Measurements from ENCODE around the gene KCNC4.

KCNC4 gene

DNA sequence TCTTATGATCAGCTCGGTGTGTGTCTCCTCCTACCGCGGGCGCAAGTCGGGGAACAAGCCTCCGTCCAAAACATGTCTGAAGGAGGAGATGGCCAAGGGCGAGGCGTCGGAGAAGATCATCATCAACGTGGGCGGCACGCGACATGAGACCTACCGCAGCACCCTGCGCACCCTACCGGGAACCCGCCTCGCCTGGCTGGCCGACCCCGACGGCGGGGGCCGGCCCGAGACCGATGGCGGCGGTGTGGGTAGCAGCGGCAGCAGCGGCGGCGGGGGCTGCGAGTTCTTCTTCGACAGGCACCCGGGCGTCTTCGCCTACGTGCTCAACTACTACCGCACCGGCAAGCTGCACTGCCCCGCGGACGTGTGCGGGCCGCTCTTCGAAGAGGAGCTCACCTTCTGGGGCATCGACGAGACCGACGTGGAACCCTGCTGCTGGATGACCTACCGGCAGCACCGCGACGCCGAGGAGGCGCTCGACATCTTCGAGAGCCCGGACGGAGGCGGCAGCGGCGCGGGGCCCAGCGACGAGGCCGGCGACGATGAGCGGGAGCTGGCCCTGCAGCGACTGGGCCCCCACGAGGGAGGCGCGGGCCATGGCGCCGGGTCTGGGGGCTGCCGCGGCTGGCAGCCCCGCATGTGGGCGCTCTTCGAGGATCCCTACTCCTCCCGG lies 1.5 kb downstream of the KCNC4 start:
- DNase-seq (ENCODE audit: low read depth) = no peak

DNA sequence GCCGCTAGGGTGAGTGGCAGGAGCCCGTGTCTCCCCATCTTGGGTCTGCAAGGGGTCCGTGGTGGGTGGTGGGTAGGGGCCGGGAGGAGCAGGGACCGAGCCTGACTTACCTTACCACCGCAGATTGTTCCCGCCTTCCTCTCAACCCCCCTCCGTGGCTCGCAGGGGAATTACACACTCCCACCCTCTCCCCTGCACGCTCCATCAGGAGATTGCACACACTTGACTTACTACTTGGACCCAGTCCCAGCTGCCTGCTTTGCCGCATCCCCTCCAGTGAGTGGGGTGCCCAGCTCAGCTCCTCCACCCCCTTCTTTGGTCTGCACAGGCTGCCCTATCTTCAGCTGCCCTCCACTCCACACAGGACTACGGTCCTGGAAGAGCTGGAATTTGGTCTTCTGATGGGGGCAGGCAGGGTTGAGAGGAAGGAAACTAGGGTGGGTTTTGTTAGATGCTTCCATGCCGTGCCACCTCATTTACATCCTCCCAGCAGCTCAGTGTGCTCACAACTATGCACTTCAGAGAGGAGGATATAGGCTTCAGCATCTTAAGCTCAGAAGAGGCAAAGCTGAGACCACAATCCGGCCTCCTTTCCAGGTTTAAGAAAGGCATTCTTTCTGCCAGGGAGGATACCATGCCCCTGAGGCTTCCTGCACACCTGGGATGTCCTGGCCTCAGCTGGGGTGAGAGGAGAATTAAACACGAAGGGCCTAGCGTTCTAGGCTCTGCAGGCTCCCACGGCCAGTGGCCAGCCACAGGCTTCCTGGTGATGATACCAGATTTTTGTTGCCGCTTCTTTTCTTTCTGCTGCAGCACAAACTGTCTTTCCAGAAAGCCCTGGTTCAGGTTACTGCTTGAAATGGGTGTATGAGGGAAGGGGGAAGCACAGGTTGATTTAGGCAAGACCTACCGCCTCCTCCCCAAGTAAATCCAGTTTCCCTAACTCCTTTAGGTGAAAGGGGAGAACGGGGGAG lies 2.3 kb downstream of the KCNC4 start:
- no peak for DNase-seq (ENCODE audit: low read depth)

DNA sequence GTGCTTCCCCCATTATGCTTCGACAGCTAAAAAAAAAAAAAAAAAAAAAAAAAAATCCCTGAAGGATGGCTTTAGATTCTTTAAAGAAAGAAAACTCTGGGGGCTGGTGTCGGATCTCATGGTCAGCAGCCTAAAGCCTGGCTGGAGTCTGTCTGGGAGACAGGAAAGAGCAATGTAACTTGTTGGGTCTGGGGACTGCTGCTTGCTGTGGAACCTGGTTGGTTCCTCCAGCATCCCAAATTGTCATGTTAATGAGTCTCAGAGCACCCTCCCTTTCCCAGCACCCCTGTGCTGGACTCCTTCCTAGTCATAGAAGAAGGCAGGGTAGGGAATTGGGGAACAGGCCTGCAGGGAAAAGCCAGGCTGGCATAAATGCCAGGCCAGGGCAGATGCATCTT lies 3.0 kb downstream of the KCNC4 start:
- no peak for DNase-seq (ENCODE audit: low read depth)

DNA sequence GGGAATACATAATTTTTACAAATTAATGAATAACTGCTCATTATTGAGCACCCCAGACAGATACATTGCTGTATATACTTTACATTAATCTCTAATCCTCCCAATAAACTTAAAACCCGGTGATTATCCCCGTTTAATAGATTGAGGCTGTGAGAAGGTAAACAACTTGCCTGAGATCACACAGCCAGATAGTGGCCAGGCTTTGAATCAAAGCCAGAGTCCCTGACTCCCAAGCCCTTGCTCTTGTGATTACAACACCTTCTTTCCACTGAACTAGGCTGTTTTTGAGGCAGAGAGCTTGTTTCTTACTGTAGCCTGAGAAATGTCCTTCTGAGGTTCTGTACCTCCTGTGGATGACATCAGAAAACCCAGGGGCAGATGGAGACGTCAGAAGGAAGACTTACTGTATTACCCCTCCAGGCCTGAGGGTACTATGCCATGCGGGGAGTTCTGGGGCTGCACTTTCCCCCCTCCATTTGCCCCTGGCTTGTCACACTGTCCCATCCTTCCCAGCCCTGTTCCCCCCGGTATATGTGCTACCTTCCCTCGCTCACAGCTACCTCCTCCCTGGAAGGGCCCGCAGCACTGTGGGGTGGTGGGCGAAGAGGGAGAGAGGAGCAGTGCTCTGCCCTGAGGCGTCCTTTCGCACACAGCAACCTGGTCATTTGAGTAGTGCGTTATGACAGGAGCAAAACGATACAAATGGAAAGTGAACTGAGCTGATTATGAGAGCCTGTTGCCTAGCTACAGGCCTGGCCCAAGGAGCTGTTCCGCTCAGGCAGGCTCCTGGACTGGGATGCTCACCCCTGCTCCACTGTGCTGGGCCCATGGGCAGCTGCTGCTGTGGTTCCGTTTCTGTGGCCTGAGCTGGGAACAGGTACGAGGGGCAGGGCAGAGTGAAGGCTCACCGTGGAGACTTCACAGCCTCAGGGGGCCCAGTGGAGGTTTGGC lies 4.6 kb downstream of the KCNC4 start:
- DNase-seq (ENCODE audit: low read depth) = no peak

DNA sequence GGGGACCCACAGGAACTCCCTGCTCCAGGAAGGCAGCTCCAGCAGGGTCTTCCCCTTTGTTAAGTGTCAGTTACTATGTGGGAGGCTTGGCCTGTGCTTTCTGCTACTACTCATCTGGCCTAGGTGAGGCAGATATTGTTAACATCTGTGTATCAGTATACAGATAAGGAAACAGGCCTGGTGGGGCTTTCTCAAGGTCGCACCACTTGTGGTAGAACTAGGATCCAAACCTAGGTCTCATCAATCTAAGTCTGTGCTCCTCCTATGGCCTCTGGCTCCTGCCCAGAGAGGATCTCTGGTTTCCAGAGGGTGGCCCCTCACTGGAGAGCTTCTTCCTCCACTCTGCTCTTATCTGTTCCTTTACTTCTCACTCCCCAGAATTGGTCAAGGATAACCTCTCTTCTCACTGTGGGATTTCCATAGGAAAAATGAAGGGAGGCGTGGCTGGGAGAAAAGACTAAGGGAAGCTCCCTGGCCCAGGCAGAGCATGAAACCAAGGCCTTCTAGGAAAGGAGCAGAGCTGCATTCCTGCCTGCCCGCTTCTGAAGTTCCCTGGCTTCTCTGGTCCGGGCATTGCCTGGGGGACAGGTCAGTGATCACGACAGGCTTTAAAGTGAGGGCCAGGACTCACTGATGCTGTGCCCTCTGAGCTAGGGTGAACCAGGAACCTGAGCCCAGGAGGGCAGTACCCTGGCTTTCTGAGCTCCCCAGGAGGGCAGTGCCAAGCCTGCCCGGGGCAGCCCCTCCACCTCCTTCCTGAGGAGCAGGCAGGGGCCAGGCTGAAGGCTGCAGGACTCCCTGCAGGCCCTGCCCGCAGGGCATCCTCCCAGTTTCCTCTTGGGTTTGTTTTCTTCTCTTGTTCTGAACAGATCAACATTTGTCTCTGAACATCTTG lies 5.8 kb downstream of the KCNC4 start:
- no peak for DNase-seq (ENCODE audit: low read depth)

DNA sequence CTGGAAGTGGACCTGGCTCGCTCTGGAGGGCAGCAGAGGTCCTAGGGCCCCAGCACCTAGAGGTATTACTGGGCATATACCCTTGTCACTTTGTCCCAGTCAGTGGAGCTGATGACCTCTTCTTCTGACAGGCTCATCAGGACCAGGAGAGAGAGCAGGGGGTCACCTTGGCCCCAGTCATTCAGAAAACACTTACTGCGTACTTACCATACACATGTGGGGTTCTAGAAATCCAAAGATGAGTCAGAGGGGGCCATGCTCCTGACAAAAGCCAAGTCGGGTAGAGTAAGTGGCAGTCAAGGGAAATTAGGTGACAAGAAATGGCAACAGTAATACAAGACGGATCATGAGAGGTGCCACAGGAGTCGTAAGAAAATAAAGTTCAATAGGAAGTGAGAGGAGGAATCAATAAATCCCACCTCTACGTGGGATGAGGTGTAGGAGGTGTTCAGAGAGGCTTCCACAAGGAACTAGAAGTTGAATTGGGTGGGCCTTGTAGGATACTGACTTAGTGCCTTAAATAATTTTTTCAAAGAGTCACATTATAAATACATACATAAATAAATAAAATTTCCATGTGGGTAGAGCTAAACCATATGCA lies 6.8 kb downstream of the KCNC4 start:
- DNase-seq (ENCODE audit: low read depth) = no peak

DNA sequence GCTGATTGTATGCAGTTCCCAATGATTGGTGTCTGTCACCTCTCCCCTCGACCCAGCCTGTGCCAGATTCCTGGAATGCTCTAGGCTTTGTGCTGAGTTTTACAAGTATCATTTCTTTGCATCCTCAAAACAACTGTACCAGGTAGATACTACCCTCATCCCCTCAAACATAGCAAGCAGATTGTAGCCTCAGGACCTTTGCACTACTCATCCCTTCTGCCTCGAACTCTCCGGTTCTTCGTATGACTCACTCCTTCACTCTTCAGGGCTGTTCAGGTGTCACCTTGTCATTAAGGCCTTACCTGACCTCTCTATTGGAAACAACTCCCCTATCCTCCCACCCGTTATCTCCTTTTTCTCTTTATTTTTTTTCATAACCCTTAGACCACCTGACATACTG lies 8.0 kb downstream of the KCNC4 start:
- no peak for DNase-seq (ENCODE audit: low read depth)

DNA sequence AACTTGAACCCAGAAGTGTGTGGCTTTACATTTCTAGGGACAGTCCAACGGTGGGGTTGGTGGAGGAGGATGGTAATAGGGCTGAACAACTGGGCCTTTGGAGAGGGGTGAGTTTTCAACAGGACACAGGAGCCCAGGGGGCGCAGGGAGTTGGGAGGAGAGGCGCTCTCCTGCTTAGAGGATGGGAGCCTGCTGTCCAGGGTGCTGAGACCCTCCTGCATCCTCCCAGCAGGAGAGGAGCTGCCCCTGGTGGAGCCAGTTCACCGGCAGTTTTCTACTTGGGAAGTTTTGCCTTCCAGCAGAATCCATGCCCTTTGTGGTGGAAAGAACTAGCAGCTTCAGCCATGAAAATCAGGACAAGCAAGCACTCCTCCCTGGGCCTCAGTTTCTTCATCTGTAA lies 8.6 kb downstream of the KCNC4 start:
- peak; percentile 14 for DNase-seq (ENCODE audit: low read depth)

DNA sequence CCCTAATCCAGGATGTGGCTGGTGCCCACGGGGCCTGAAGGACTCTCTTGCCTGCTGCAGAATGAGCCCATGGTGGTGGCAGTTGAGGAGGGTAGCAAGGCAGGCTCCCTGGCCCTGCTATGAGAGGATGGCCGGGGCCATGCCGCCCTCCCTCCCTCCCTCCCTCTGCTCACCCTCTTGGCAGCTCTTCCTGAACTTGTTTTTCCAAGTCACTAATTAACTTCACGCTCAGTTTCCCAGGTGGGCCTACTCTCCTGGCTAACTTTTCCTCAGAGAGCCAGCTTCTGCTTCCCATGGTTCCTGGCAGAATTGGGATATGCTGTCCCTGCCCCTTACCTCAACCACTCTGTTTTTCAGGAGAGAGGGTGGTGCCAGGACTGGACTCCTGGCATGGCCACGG lies 10.2 kb downstream of the KCNC4 start:
- DNase-seq (ENCODE audit: low read depth) = no peak

DNA sequence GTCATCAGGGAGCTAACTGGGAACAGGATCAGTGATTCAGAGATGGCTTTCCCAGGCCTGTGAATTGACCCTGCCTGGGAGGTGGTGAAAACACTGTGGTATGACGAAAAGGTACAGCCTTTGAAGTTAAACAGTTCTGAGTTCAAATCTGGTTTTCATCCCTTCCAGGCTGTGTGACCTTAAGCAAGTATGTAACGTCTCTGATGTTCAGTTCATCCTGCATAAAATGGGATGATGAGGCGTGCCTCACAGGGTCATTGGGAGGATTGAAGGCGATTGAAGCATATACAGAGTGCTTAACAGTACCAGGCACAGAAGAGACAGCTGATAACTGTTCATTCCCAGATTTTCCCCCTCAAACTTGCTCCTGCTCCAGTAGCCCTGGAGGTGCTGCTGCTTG lies 11.0 kb downstream of the KCNC4 start:
- DNase-seq (ENCODE audit: low read depth) = no peak

DNA sequence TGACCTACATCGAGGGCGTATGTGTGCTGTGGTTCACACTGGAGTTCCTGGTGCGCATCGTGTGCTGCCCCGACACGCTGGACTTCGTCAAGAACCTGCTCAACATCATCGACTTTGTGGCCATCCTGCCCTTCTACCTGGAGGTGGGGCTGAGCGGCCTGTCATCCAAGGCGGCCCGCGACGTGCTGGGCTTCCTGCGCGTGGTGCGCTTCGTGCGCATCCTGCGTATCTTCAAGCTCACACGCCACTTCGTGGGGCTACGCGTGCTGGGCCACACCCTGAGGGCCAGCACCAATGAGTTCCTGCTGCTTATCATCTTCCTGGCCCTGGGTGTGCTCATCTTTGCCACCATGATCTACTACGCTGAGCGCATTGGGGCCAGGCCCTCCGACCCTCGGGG lies 13.0 kb downstream of the KCNC4 start:
- DNase-seq (ENCODE audit: low read depth) = no peak

DNA sequence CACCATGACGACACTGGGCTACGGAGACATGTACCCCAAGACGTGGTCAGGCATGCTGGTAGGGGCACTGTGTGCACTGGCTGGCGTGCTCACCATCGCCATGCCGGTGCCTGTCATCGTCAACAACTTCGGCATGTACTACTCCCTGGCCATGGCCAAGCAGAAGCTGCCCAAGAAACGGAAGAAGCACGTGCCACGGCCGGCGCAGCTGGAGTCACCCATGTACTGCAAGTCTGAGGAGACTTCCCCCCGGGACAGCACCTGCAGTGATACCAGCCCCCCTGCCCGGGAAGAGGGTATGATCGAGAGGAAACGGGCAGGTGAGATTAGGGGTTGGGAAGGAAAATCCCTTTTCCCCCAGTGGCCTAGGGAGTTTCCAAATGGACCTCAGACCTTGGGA lies 13.5 kb downstream of the KCNC4 start:
- no peak for DNase-seq (ENCODE audit: low read depth)

DNA sequence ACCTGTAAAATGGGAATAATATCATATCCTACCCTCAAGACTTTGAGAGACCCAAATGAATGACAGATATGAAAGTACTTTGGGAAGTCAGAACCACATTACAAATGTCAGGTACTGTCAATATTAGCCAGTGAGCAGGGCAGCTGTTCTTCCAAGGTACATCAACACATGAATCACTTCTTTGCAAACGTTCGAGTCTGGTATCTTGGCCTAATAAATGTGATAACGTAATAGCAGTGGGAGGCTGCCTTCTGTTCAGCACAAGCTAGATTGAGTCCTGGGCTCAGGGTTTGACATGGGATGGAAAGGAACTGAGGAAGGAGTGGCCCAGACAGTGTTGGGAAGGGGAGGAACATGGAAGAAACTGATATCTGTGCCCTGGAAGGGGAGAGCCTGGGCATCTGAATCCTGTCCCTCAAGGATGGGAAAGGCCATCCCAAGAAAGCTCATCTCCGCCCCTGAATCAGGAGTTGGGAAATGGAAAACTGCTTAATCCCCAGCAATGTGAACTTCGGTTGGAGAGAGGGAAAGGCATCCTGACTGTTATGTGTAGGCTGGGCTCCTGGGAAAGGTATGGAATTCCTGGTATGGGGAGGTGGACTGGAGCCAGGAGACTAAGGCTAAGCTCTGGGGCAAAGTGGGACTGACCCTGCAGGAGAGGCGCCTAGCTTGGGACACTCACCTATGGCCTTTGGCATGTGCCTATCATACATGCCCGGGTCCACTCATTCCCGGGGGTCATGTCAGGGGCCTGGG lies 14.3 kb downstream of the KCNC4 start:
- no peak for DNase-seq (ENCODE audit: low read depth)

DNA sequence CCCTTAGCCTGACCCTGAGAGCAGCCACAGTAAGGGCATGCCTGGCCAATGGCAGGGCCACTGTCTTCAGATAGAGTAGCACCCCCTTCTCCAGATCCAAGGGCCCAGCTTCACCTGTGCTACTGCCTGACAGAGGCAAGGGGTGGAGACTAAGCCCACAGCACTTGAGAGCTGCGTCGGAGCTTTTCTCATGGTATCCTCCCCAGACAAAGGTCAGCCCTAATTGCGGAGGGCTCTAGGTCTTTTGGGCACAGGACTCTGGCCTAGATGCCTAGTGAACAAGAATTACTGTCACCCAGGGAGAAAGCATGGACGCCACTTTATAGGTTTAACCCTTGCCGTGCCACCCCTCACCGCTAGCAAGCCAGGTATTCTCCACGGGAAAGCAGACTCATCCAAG lies 15.1 kb downstream of the KCNC4 start:
- DNase-seq (ENCODE audit: low read depth) = no peak

DNA sequence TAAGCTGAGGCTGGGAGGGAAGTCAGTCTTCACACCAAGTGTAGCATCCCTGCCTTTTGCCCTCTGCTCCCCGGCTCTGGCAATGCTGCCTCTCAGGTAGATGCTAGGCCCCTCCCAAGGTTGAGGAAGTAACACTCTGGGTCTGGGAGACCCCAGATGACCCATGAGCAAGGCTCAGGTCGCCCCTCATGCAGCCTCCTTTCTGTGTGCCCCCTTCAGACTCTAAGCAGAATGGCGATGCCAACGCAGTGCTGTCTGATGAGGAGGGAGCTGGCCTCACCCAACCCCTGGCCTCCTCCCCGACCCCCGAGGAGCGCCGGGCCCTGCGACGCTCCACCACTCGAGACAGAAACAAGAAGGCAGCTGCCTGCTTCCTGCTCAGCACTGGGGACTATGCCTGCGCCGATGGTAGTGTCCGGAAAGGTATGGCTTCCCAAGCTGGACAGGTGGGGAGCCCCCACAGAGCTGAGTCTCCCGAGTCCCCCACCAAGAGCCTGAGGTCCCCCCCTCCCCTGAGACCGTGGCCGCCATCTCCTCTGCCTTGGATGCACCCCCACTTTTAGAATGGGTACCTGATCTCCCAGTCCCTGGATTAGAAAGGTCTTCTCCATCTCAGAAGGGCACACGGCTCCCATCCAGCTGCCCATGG lies 15.8 kb downstream of the KCNC4 start:
- no peak for DNase-seq (ENCODE audit: low read depth)

DNA sequence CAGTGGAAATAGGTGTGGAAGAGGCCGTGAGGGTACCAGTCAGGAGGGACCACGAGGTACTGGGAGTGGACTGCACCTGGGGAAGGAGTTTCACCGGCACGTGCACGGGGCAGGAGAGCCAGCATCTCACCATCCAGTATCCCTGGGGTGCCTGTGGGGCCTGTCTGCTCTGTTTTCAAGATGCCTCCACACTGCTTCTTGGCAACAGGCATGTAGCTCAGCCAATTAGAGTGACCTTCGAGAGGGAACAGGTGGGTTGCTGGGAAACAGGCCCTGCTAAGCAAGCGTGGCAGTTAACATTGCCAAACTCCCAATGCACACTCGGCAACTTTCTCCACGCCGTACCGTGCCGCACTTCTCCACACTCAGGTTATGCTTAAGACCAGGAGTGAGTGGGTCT lies 17.7 kb downstream of the KCNC4 start:
- DNase-seq (ENCODE audit: low read depth) = no peak

DNA sequence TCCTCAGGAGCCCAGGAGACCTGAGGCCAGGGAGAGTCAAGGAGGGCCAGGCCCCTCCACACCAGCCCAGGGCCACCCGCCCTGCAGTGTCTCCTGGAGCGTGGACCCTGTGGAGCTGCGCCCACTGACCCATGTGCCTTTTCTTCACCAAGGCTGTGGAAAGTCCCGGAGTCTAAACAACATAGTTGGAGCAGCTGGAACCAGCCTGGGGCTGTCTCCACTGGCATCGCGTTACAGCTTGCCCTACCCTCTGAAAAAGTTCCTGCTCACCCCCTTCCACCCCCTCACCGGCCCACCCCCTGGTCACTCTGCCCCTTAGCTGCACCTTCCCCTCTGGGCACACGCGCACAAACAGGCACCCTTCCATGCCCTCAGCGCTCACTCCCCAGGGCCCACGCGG lies 18.3 kb downstream of the KCNC4 start:
- no peak for DNase-seq (ENCODE audit: low read depth)

DNA sequence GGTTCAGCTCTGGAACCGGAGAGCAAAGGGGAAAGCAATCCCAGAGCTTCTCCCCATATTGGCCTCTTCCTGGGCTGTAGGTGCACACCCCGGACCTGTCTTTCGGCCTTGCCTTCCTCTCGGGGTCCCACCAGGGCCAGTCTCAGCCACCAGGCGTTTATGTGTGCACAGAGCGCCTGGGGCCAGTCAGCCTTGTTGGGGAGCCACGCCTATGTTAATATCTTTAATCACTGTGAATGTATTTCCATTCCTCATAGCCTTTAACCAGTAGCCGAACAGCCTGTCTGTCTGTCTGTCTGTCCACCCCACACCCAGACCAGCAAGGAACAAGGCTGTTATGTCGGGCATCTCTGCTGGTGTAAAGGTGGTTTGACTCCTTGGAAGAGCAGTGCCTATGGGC lies 18.8 kb downstream of the KCNC4 start:
- DNase-seq (ENCODE audit: low read depth) = no peak

DNA sequence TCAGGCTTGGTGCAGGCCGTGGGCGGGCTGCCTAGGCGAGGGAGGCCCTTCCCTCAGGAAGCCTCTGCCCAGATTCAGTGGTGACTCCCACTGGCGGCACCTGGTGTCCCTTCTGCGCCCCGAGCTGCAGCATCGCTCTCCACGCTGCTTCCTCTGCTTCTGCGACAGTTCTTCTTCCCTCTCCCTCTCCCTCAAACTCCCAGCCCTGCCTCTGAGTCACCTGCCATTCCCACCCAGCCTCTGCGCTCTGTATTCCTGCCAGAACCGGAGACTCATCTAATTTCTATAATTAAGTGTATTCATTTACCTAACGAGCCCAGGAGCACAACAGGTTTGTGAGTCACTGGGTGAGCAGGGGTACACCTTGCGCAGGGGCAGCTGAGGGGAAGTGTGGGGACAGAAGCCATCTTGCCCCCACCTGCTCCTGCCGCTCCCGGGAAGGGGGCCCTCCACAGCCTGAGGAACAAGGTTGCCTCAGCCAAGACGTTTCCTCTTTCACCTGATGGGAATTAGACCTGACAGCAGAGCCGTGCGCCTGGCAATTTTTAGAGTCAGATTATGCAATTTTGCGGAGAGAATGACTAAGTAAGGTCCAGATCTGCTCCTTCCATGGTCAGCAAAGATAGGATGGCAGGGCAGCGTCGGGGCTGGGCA lies 19.4 kb downstream of the KCNC4 start:
- DNase-seq (ENCODE audit: low read depth) = peak; percentile 27
